Activated CD8-positive, alpha-beta memory T cell treated with anti-CD3 and anti-CD28 coated beads, Interleukin-2, amount 10 ng/mL, durations not matched to agents 7 days and 5 days (primary cell): ENCODE measurements around the gene LRRC58. TPM values are rescaled to one million over a fixed set of nuclear protein-coding genes. Genes with fewer than 3 reads are reported as not detected.

ENCODE experiments used
- ATAC-seq: fragments of 150-1000 bp; cut with Tn5 transposase; one replicate; pipeline ENCODE4 v1.10.0; 2021; ENCODE audit warnings: moderate library complexity
- CTCF ChIA-PET: fragments of 350-600 bp; sonication (Branson Sonifier 250); formaldehyde crosslinking; loops from one replicate; lab custom pipeline; 2021; ENCODE audit warnings: antibody characterized with exemption; lab: Charles Lee
- DNase-seq: peaks from one replicate; pipeline ENCODE4 v3.0.0-alpha.2; 2020
- H3K27ac Mint-ChIP-seq: one replicate; pipeline ENCODE4 v1.8.0; 2021; ENCODE audit warnings: mild to moderate bottlenecking, mixed read lengths
- H3K27me3 Mint-ChIP-seq: one replicate; pipeline ENCODE4 v1.8.0; 2021; ENCODE audit warnings: mixed read lengths
- H3K36me3 Mint-ChIP-seq: one replicate; pipeline ENCODE4 v1.8.0; 2021; ENCODE audit warnings: mild to moderate bottlenecking, mixed read lengths
- H3K4me1 Mint-ChIP-seq: one replicate; pipeline ENCODE4 v1.8.0; 2021; ENCODE audit warnings: mixed read lengths
- H3K4me3 Mint-ChIP-seq: one replicate; pipeline ENCODE4 v1.8.0; 2021; ENCODE audit warnings: mild to moderate bottlenecking, moderate library complexity, mixed read lengths
- H3K9me3 Mint-ChIP-seq: one replicate; pipeline ENCODE4 v1.8.0; 2022; ENCODE audit warnings: low read depth, mixed read lengths
- total RNA-seq, 2 experiments: library from RNA; stranded (reverse); gene quantifications; one replicate each; pipeline ENCODE4 v1.2.3, GENCODE V29; 2021

Gene LRRC58
- total RNA-seq, 2 experiments from 2014 or later = 21.2 to 21.4 TPM

GRCh38 chr3:120284747-120285507, 64.2 kb downstream of the LRRC58 start, which contains the start of gene GPR156:
GPR156 (minus strand) TSS chr3:120285222; CDS start chr3:120244098, 41,124 bp downstream.
- DNase-seq (no peak), ATAC-seq (peak; percentile 61)
- H3K27ac Mint-ChIP-seq = no peak within 1 kb of the TSS
- H3K36me3 Mint-ChIP-seq = no peaks in the 10 kb centered on the region
- peak within 1 kb of the TSS; percentile 31 for H3K4me3 Mint-ChIP-seq
- CTCF ChIA-PET = no interaction called here
- H3K4me1 Mint-ChIP-seq = peaks cover 1% of the 10 kb centered on the region
- no peaks in the 10 kb centered on the region for H3K9me3 Mint-ChIP-seq
- peaks cover 51% of the 10 kb centered on the region for H3K27me3 Mint-ChIP-seq

GRCh38 chr3:120281261-120281660, 67.9 kb downstream of the LRRC58 start:
- DNase-seq = no peak
- CTCF ChIA-PET = no interaction called here
- Mint-ChIP-seq H3K27ac (no peak overlapping the region), H3K4me1 (peaks cover 1% of the 10 kb centered on the region), H3K4me3 (no peak overlapping the region), H3K27me3 (peaks cover 57% of the 10 kb centered on the region), H3K9me3 (no peaks in the 10 kb centered on the region), H3K36me3 (no peaks in the 10 kb centered on the region)
- ATAC-seq = no peak

GRCh38 chr3:120280566-120280965, 68.6 kb downstream of the LRRC58 start:
- H3K4me1 Mint-ChIP-seq = peaks cover 1% of the 10 kb centered on the region
- no peaks in the 10 kb centered on the region for H3K9me3 Mint-ChIP-seq
- DNase-seq (no peak), ATAC-seq (no peak)
- peaks cover 56% of the 10 kb centered on the region for H3K27me3 Mint-ChIP-seq
- CTCF ChIA-PET = no interaction called here
- H3K27ac Mint-ChIP-seq = no peak overlapping the region
- no peaks in the 10 kb centered on the region for H3K36me3 Mint-ChIP-seq
- H3K4me3 Mint-ChIP-seq = no peak overlapping the region

- H3K4me1 Mint-ChIP-seq = no peaks in the 10 kb centered on the region
- no peaks in the 10 kb centered on the region for H3K9me3 Mint-ChIP-seq
- H3K27me3 Mint-ChIP-seq = peaks cover 54% of the 10 kb centered on the region
- CTCF ChIA-PET = no interaction called here
- no peak overlapping the region for H3K27ac Mint-ChIP-seq
- no peaks in the 10 kb centered on the region for H3K36me3 Mint-ChIP-seq
- H3K4me3 Mint-ChIP-seq = no peak overlapping the region
- DNase-seq = no peak
- no peak for ATAC-seq
Measured at GRCh38 chr3:120280026-120280425, 69.1 kb downstream of the LRRC58 start.

GRCh38 chr3:120276767-120277166, 72.4 kb downstream of the LRRC58 start:
- DNase-seq = no peak
- CTCF ChIA-PET = no interaction called here
- Mint-ChIP-seq H3K27me3 (peaks cover 28% of the 10 kb centered on the region), H3K4me1 (no peaks in the 10 kb centered on the region), H3K9me3 (no peaks in the 10 kb centered on the region), H3K36me3 (no peaks in the 10 kb centered on the region), H3K27ac (no peak overlapping the region), H3K4me3 (no peak overlapping the region)
- ATAC-seq = no peak

GRCh38 chr3:120275618-120276017, 73.5 kb downstream of the LRRC58 start:
- H3K36me3 Mint-ChIP-seq = no peaks in the 10 kb centered on the region
- H3K4me3 Mint-ChIP-seq = no peak overlapping the region
- H3K9me3 Mint-ChIP-seq = no peaks in the 10 kb centered on the region
- CTCF ChIA-PET = no interaction called here
- H3K4me1 Mint-ChIP-seq = no peaks in the 10 kb centered on the region
- H3K27ac Mint-ChIP-seq = no peak overlapping the region
- H3K27me3 Mint-ChIP-seq = peaks cover 31% of the 10 kb centered on the region
- ATAC-seq (no peak), DNase-seq (no peak)

- Mint-ChIP-seq H3K27me3 (peaks cover 36% of the 10 kb centered on the region), H3K4me3 (no peak overlapping the region), H3K27ac (no peak overlapping the region), H3K36me3 (no peaks in the 10 kb centered on the region), H3K4me1 (no peaks in the 10 kb centered on the region), H3K9me3 (no peaks in the 10 kb centered on the region)
- no peak for DNase-seq
- no peak for ATAC-seq
- CTCF ChIA-PET = no interaction called here
Measured at GRCh38 chr3:120274739-120275167, 74.4 kb downstream of the LRRC58 start.

Other genes with a start within 250 kb of the LRRC58 start
- gene GPR156, start 64.1 kb downstream of the LRRC58 start, total RNA-seq = not detected
- 1 to 10 TPM in 1 of 2 experiments, under 1 TPM in 1; 0.16 to 1.3 TPM for gene FSTL1, start 101.6 kb upstream of the LRRC58 start, total RNA-seq
- gene NDUFB4, start 247.0 kb upstream of the LRRC58 start, total RNA-seq = 100 to 1,000 TPM; 117 to 124 TPM